ENCODE data around the gene KITLG. TPM values are rescaled to one million over a fixed set of nuclear protein-coding genes. Genes with fewer than 3 reads are reported as not detected.

The KITLG gene
- total RNA-seq, 1 donor from 2014 or later = 77.5 TPM

DNA sequence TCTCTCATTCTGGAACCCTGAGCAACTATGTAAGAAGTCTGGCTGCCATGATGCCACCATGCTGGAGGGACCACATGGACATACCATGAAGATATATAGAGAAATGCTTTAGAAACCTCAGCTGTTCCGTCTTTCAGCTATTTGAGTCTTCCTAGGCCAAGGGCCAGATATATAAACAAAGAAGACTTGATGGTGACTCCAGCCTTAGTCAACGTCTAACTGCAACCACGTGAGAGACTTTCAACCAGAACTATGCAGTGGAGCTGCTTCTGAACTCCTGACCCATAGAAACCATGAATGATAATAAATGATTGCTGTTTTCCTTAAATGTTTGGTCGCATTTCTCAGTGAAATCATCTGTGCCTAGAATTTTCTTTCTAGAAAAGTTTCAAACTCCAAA, 20.0 kb upstream of the KITLG start:
- intact Hi-C loops (cut with DNase I) = no loop called here
- no peak overlapping the region for H3K27ac ChIP-seq
- no peaks in the 10 kb centered on the region for H3K27me3 ChIP-seq (ENCODE audit: low read depth)
- no peaks in the 10 kb centered on the region for H3K9me3 ChIP-seq
- H3K4me1 ChIP-seq = no peaks in the 10 kb centered on the region
- H3K36me3 ChIP-seq = no peaks in the 10 kb centered on the region
- DNase-seq = no peak
- no peak overlapping the region for H3K4me3 ChIP-seq
- no peak for ATAC-seq
- TF ChIP-seq, protein P1, sequence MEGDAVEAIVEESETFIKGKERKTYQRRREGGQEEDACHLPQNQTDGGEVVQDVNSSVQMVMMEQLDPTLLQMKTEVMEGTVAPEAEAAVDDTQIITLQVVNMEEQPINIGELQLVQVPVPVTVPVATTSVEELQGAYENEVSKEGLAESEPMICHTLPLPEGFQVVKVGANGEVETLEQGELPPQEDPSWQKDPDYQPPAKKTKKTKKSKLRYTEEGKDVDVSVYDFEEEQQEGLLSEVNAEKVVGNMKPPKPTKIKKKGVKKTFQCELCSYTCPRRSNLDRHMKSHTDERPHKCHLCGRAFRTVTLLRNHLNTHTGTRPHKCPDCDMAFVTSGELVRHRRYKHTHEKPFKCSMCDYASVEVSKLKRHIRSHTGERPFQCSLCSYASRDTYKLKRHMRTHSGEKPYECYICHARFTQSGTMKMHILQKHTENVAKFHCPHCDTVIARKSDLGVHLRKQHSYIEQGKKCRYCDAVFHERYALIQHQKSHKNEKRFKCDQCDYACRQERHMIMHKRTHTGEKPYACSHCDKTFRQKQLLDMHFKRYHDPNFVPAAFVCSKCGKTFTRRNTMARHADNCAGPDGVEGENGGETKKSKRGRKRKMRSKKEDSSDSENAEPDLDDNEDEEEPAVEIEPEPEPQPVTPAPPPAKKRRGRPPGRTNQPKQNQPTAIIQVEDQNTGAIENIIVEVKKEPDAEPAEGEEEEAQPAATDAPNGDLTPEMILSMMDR (IDR thresholded peaks at IDR 0.05) = no peak

DNA sequence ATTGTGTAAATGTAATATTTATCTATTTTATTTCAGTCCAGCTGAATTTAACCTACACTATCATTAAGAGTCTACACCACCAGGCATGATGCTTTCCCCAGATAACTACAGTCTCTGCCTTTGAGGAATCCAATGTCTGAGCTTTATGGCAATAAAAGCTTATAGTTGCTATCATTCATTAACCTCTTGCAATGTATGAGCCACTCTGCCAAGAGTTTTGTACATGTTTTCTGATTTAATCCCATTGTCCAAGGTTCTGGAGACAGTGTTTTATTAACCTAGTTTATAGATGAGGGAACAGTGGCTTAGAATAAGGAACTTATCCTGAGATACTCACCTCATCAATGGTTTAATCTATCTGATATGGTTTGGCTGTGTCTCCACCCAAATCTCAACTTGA, 17.1 kb upstream of the KITLG start:
- no peaks in the 10 kb centered on the region for H3K27me3 ChIP-seq (ENCODE audit: low read depth)
- H3K9me3 ChIP-seq = no peaks in the 10 kb centered on the region
- intact Hi-C loops (cut with DNase I) = no loop called here
- DNase-seq (no peak), ATAC-seq (no peak)
- H3K27ac ChIP-seq = no peak overlapping the region
- H3K36me3 ChIP-seq = no peaks in the 10 kb centered on the region
- no peak overlapping the region for H3K4me3 ChIP-seq
- TF ChIP-seq, protein P1 (IDR thresholded peaks at IDR 0.05) = no peak
- no peaks in the 10 kb centered on the region for H3K4me1 ChIP-seq

DNA sequence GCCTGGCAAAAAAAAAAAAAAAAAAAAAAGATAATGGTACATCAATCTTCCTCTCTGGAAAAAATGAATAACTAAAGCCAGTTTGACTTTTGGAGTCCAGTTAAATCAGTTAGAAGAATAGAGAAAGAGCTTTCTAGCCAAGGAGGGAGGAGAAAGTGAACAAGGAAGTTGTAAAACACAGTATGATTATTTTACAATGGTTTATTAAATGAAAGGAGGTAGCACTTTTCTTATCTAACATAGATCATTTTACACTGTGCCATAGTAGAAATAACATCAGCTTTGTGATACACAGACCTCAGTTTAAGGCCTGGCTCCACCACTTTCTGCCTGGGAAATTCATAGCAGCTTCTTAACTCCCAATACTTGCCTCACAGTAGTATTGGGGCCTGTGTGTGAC, 15.4 kb upstream of the KITLG start:
- Histone ChIP-seq H3K27ac (no peak overlapping the region), H3K4me1 (no peaks in the 10 kb centered on the region), H3K4me3 (no peak overlapping the region), H3K27me3 (ENCODE audit: low read depth) (no peaks in the 10 kb centered on the region), H3K9me3 (no peaks in the 10 kb centered on the region), H3K36me3 (no peaks in the 10 kb centered on the region)
- ATAC-seq = no peak
- no peak for DNase-seq
- intact Hi-C loops (cut with DNase I) = no loop called here
- TF ChIP-seq, protein P1 (IDR thresholded peaks at IDR 0.05) = no peak

DNA sequence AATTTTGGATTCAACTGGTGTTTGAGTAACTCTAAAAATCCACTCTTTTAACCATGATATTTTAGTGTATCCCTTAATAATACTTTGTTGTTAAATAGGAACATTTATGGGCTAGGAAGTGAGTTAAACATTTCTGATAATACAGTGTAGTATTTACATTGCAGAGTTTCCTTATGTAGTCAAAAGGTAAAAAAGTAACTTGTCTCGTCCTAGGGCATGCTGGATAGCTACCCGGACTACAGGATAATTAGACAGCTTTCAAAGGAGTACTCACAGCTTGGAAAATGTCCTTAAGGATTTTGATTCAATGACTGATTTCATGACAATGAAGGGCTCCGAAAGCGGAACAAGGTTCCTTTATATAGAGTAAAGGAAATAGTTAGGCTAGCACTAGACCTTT, 14.5 kb upstream of the KITLG start:
- no peak for ATAC-seq
- DNase-seq = no peak
- H3K27me3 ChIP-seq (ENCODE audit: low read depth) = no peaks in the 10 kb centered on the region
- no peak overlapping the region for H3K27ac ChIP-seq
- TF ChIP-seq, protein P1 (IDR thresholded peaks at IDR 0.05) = no peak
- H3K36me3 ChIP-seq = no peaks in the 10 kb centered on the region
- H3K4me1 ChIP-seq = no peaks in the 10 kb centered on the region
- H3K9me3 ChIP-seq = no peaks in the 10 kb centered on the region
- no peak overlapping the region for H3K4me3 ChIP-seq
- intact Hi-C loops (cut with DNase I) = no loop called here

DNA sequence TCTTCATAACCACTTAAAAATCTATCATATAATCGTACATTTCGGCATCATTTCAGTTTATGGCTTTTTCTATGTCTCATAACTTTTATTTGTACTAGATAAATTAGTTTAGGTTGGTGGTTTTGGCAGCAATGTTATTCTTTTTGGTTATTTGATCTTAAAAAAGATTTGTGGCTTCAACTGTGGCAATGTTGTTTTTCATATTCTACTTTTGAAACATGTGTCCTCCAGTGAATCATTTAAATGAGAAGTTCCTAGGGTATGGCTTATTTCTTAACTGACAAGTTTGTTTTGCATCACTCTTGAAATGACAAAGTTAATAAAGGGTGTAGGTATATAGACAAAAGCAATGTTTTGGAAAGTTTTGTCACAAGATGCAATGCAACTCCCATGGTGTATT, 11.1 kb upstream of the KITLG start:
- Histone ChIP-seq H3K4me3 (no peak overlapping the region), H3K27ac (no peak overlapping the region), H3K4me1 (no peaks in the 10 kb centered on the region), H3K27me3 (ENCODE audit: low read depth) (no peaks in the 10 kb centered on the region), H3K9me3 (peaks cover 11% of the 10 kb centered on the region), H3K36me3 (no peaks in the 10 kb centered on the region)
- no peak for DNase-seq
- no peak for ATAC-seq
- TF ChIP-seq, protein P1 (IDR thresholded peaks at IDR 0.05) = no peak
- intact Hi-C loops (cut with DNase I) = no loop called here

DNA sequence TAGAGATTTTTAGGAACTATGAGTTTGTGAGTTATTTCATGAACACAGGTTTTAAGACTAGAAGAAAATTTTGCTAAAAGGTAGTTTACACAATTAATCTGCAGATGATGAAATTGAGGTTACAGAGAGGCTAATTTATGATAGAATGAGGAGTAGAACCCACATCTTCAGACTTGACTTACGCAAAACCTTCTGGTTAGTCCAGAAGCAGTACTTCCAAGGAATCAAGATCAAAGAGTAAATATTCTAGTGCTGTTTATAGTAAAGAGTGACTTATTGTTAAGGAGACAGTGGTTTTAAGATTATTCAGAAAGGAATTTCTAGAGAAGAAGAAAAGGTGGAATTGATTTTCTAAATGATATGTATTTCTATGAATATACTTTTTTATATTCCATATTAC, 10.6 kb upstream of the KITLG start:
- TF ChIP-seq, protein P1 (IDR thresholded peaks at IDR 0.05) = no peak
- intact Hi-C loops (cut with DNase I) = no loop called here
- DNase-seq (no peak), ATAC-seq (no peak)
- Histone ChIP-seq H3K9me3 (peaks cover 11% of the 10 kb centered on the region), H3K36me3 (no peaks in the 10 kb centered on the region), H3K27me3 (ENCODE audit: low read depth) (no peaks in the 10 kb centered on the region), H3K4me3 (no peak overlapping the region), H3K4me1 (no peaks in the 10 kb centered on the region), H3K27ac (no peak overlapping the region)

Measured in lower lobe of right lung (tissue), 2 donors.